H1 (cell line): Measurements from ENCODE around the gene GCNT1. TPM values are rescaled to one million over a fixed set of nuclear protein-coding genes. Genes with fewer than 3 reads are reported as not detected.
A peak's percentile ranks its signal among the peaks of the same experiment; 100 is the strongest.

Experiments used
- CTCF ChIA-PET: fragments of 300-600 bp; sonication (Branson Sonifier 250); formaldehyde crosslinking; loops from one replicate; lab custom pipeline; 2021; ENCODE audit not compliant: partially characterized antibody; lab: Charles Lee
- POLR2A ChIA-PET: fragments of 300-600 bp; sonication (Branson Sonifier 250); formaldehyde crosslinking; loops from one replicate; lab custom pipeline; 2021; ENCODE audit warnings: inconsistent platforms; ENCODE audit not compliant: partially characterized antibody; lab: Charles Lee
- DNase-seq, 2 experiments: peaks; one replicate each; pipeline versions ENCODE4 v3.0.0 to v3.0.0-alpha.2; 2010 to 2022; ENCODE audit warnings: low spot score in 2 of 2, low read depth in 1 of 2, mixed read lengths in 1 of 2
- FAIRE-seq: peaks from 2 replicates; lab custom pipeline; 2011; peaks lifted over from hg19 to GRCh38; lab: Jason Lieb, UNC
- H2AFZ ChIP-seq: 2 replicates; pipeline ENCODE4 v1.8.1; 2012; ENCODE audit warnings: low read length, inconsistent platforms
- H2AK5ac ChIP-seq: 2 replicates; pipeline ENCODE4 v1.6.1; 2013; ENCODE audit warnings: low read depth, low read length
- H2BK120ac ChIP-seq: replicated peaks from 2 replicates; pipeline ENCODE3; 2013; ENCODE audit warnings: low read depth, low read length, inconsistent platforms
- H2BK12ac ChIP-seq: 2 replicates; pipeline ENCODE4 v1.6.1; 2013; ENCODE audit warnings: low read depth, low read length
- H2BK15ac ChIP-seq: 2 replicates; pipeline ENCODE4 v1.6.1; 2013; ENCODE audit warnings: low read length
- H2BK20ac ChIP-seq: 2 replicates; pipeline ENCODE4 v1.6.1; 2013; ENCODE audit warnings: low read length
- H2BK5ac ChIP-seq: 2 replicates; pipeline ENCODE4 v1.6.1; 2013; ENCODE audit warnings: low read depth, low read length
- H3K14ac ChIP-seq: 2 replicates; pipeline ENCODE4 v1.6.1; 2013; ENCODE audit warnings: inconsistent platforms; ENCODE audit not compliant: insufficient read length
- H3K18ac ChIP-seq: 2 replicates; pipeline ENCODE4 v1.6.1; 2013; ENCODE audit warnings: low read length; ENCODE audit errors: extremely low read depth
- H3K23ac ChIP-seq: 2 replicates; pipeline ENCODE4 v1.6.1; 2013; ENCODE audit warnings: inconsistent platforms; ENCODE audit not compliant: insufficient read length
- H3K23me2 ChIP-seq: 2 replicates; pipeline ENCODE4 v1.6.1; 2013; ENCODE audit warnings: low read depth, low read length
- H3K27ac ChIP-seq: 2 replicates; pipeline ENCODE4 v1.6.1; 2011; ENCODE audit warnings: low read depth, low read length, inconsistent platforms
- H3K27me3 ChIP-seq, 4 experiments: replicated peaks in 1 of 4; 1 replicate in 1 of 4; 2 replicates in 3 of 4; pipeline versions ENCODE4 v1.6.1 to v1.8.1; 2011 to 2013; ENCODE audit warnings: low read length in 3 of 4, mild to moderate bottlenecking in 3 of 4, inconsistent platforms in 2 of 4, mixed read lengths in 2 of 4, moderate library complexity in 1 of 4; ENCODE audit not compliant: control insufficient read depth in 3 of 4, insufficient read depth in 3 of 4; ENCODE audit errors: extremely low read depth in 1 of 4
- H3K36me3 ChIP-seq, 4 experiments: 2 replicates each; pipeline versions ENCODE4 v1.6.1 to v1.8.1; 2011 to 2013; ENCODE audit warnings: mild to moderate bottlenecking in 4 of 4, low read length in 3 of 4, moderate library complexity in 2 of 4, control low read depth in 1 of 4, inconsistent platforms in 1 of 4; ENCODE audit not compliant: insufficient read depth in 4 of 4, control insufficient read depth in 2 of 4
- H3K4ac ChIP-seq: replicated peaks from 2 replicates; pipeline ENCODE3; 2013; ENCODE audit warnings: low read length, low read depth, mixed read lengths, inconsistent platforms; ENCODE audit not compliant: insufficient read length
- H3K4me1 ChIP-seq, 4 experiments: replicated peaks in 1 of 4; 1 replicate in 1 of 4; 2 replicates in 3 of 4; pipeline versions ENCODE4 v1.6.1 to v1.8.1; 2011 to 2013; ENCODE audit warnings: low read length in 3 of 4, inconsistent platforms in 2 of 4, mixed read lengths in 1 of 4; ENCODE audit not compliant: insufficient read depth in 4 of 4, control insufficient read depth in 3 of 4
- H3K4me2 ChIP-seq, 2 experiments: 2 replicates each; pipeline versions ENCODE4 v1.6.1 to v1.8.1; 2011 to 2013; ENCODE audit warnings: low read depth in 2 of 2, low read length in 2 of 2, control low read depth in 1 of 2, inconsistent platforms in 1 of 2, mild to moderate bottlenecking in 1 of 2; ENCODE audit not compliant: insufficient read depth in 1 of 2
- H3K4me3 ChIP-seq, 4 experiments: fragments of 200-600, 300-600 bp in 1 of 4; sonication (generic), shearing (Covaris generic), sonication (Bioruptor Twin) in 1 of 4; 2 replicates each; pipeline versions ENCODE4 v1.5.1 to v1.8.1; 2011 to 2016; ENCODE audit warnings: low read length in 4 of 4, low read depth in 3 of 4, control low read depth in 2 of 4, inconsistent platforms in 2 of 4, mild to moderate bottlenecking in 2 of 4, mixed read lengths in 1 of 4, moderate library complexity in 1 of 4; ENCODE audit not compliant: insufficient read depth in 2 of 4; ENCODE audit errors: extremely low read depth in 1 of 4
- H3K56ac ChIP-seq: replicated peaks from 2 replicates; pipeline ENCODE3; 2013; ENCODE audit warnings: low read depth, mild to moderate bottlenecking, mixed read lengths, low read length, inconsistent platforms; ENCODE audit not compliant: insufficient read length
- H3K79me1 ChIP-seq: 2 replicates; pipeline ENCODE4 v1.6.1; 2013; ENCODE audit warnings: low read depth, low read length, control low read depth
- H3K79me2 ChIP-seq, 2 experiments: 2 replicates each; pipeline versions ENCODE4 v1.6.1 to v1.8.1; 2012 to 2013; ENCODE audit warnings: low read length in 2 of 2, mild to moderate bottlenecking in 2 of 2, inconsistent platforms in 1 of 2; ENCODE audit not compliant: insufficient read depth in 2 of 2, control insufficient read depth in 1 of 2
- H3K9ac ChIP-seq, 4 experiments: replicated peaks in 1 of 4; 1 replicate in 1 of 4; 2 replicates in 3 of 4; pipeline versions ENCODE4 v1.6.1 to v1.8.1; 2011 to 2013; ENCODE audit warnings: low read depth in 3 of 4, low read length in 3 of 4, control low read depth in 2 of 4, mild to moderate bottlenecking in 2 of 4, moderate library complexity in 2 of 4, inconsistent platforms in 1 of 4; ENCODE audit errors: extremely low read depth in 1 of 4
- H3K9me3 ChIP-seq, 2 experiments: 2 replicates each; pipeline versions ENCODE4 v1.6.1 to v1.8.1; 2012 to 2013; ENCODE audit warnings: mild to moderate bottlenecking in 2 of 2, moderate library complexity in 2 of 2, control low read depth in 1 of 2, inconsistent platforms in 1 of 2, low read depth in 1 of 2, low read length in 1 of 2, mixed read lengths in 1 of 2; ENCODE audit not compliant: insufficient read depth in 2 of 2
- H4K20me1 ChIP-seq, 2 experiments: replicated peaks in 1 of 2; 2 replicates each; pipeline versions ENCODE3 to v1.8.1; 2011 to 2013; ENCODE audit warnings: inconsistent platforms in 2 of 2, low read length in 2 of 2, mild to moderate bottlenecking in 1 of 2; ENCODE audit not compliant: insufficient read depth in 2 of 2, control insufficient read depth in 1 of 2
- H4K5ac ChIP-seq: 2 replicates; pipeline ENCODE4 v1.6.1; 2013; ENCODE audit warnings: low read length, low read depth, mixed read lengths, inconsistent platforms; ENCODE audit not compliant: insufficient read length
- H4K8ac ChIP-seq: 2 replicates; pipeline ENCODE4 v1.8.0; 2013; ENCODE audit warnings: mild to moderate bottlenecking, moderate library complexity, low read length, inconsistent platforms; ENCODE audit not compliant: insufficient read depth; ENCODE audit errors: extremely low read depth
- H4K91ac ChIP-seq: replicated peaks from 2 replicates; pipeline ENCODE3; 2013; ENCODE audit warnings: low read length, mixed read lengths, inconsistent platforms; ENCODE audit not compliant: insufficient read length
- BRCA1 ChIP-seq: IDR thresholded peaks from 2 replicates; pipeline ENCODE4 v1.6.1; 2012; ENCODE audit warnings: low read depth, low read length, improper control_type of control experiment
- GTF2F1 ChIP-seq: IDR thresholded peaks from 2 replicates; pipeline ENCODE4 v1.6.1; 2012; ENCODE audit warnings: low read depth, low read length, improper control_type of control experiment, borderline replicate concordance
- HDAC2 ChIP-seq, 2 experiments: fragments of 300-600 bp in 1 of 2; sonication (generic) in 1 of 2; IDR thresholded peaks; 2 replicates each; pipeline ENCODE4 v1.6.1; 2011 to 2012; ENCODE audit warnings: low read depth in 2 of 2, low read length in 2 of 2, mild to moderate bottlenecking in 2 of 2, moderate library complexity in 2 of 2, borderline replicate concordance in 1 of 2, inconsistent platforms in 1 of 2
- JUND ChIP-seq: IDR thresholded peaks from 2 replicates; pipeline ENCODE4 v1.6.1; 2011; ENCODE audit warnings: mild to moderate bottlenecking, improper control_type of control experiment, low read length
- POLR2A ChIP-seq, 2 experiments: IDR thresholded peaks; 1 replicate in 1 of 2; 2 replicates in 1 of 2; pipeline ENCODE4 v1.6.1; 2011; ENCODE audit warnings: low read depth in 2 of 2, low read length in 2 of 2, mild to moderate bottlenecking in 2 of 2; ENCODE audit errors: control extremely low read depth in 1 of 2
- SP1 ChIP-seq: IDR thresholded peaks from 2 replicates; pipeline ENCODE4 v1.6.1; 2011; ENCODE audit warnings: low read depth, low read length
- TBP ChIP-seq: IDR thresholded peaks from 2 replicates; pipeline ENCODE4 v1.6.1; 2011; ENCODE audit warnings: low read depth, low read length, improper control_type of control experiment
- WGBS, 2 experiments: shearing (Covaris generic) in 1 of 2; methylation state at CpG; one replicate each; pipeline versions ENCODE4 v1.1.6 to v1.1.7; 2013 to 2015; ENCODE audit warnings: low lambda C conversion rate in 2 of 2, mixed read lengths in 2 of 2, inconsistent platforms in 1 of 2, low coverage in 1 of 2, missing lambda C conversion rate in 1 of 2; ENCODE audit not compliant: insufficient replicate concordance in 2 of 2, insufficient coverage in 1 of 2, insufficient read length in 1 of 2; ENCODE audit errors: extremely low coverage in 1 of 2, missing lambda C conversion rate in 1 of 2; 5-methylcytosine and 5-hydroxymethylcytosine counted together
- long read RNA-seq, 2 experiments: library from RNA in 1 of 2; library from capped mRNA in 1 of 2; stranded (forward); transcript quantifications; one replicate each; pipeline ENCODE4 v2.0.0, GENCODE V29; 2021; ENCODE audit warnings: inconsistent platforms in 1 of 2
- polyA minus RNA-seq, 3 experiments: library from RNA; depleted of rRNA, polyadenylated mRNA; stranded (reverse); fragments of >200 nt; gene quantifications; 1 replicate in 2 of 3; 2 replicates in 1 of 3; pipeline ENCODE4 v1.2.3, GENCODE V29; 2011
- polyA plus RNA-seq, 7 experiments: library from polyadenylated mRNA; depleted of rRNA in 3 of 7; stranded (reverse) in 5 of 7; unstranded in 2 of 7; fragments of >200 nt in 5 of 7; fragments of 200-250 nt in 2 of 7; gene quantifications; 1 replicate in 5 of 7; 2 replicates in 1 of 7; 4 replicates in 1 of 7; pipeline versions ENCODE4 v1.2.1 to v1.2.3, GENCODE V29; 2011 to 2013; ENCODE audit warnings: missing spikeins in 2 of 7, mixed read lengths in 2 of 7
- total RNA-seq: library from RNA; stranded (reverse); fragmentation: NEBNext Ultra II Directional; extraction: Animal tissue kit (Norgen Biotek cat#: 25700); gene quantifications from 2 replicates; pipeline ENCODE4 v1.2.1, GENCODE V29; 2021

GCNT1 gene
- 8.8 and 13.0 TPM in 2 replicates for total RNA-seq
- polyA plus RNA-seq (2011; rRNA removed), result 16.5 and 16.6 TPM in 2 replicates
- 13.1 TPM for polyA plus RNA-seq (2011; cell fraction: cytosol; rRNA removed)
- 6.9 TPM for polyA plus RNA-seq (2011; cell fraction: nucleus; rRNA removed)
- 12.7 to 27.4 TPM (median 22.8 TPM) in 4 replicates for polyA plus RNA-seq (2012, experiment 1 of 2)
- polyA plus RNA-seq (2012, experiment 2 of 2), result 2.3 TPM
- 7.8 TPM for polyA plus RNA-seq (2013, experiment 1 of 2)
- 8.8 TPM for polyA plus RNA-seq (2013, experiment 2 of 2)
- polyA minus RNA-seq (2011; rRNA and poly(A)+ RNA removed), result 44.6 and 48.6 TPM in 2 replicates
- polyA minus RNA-seq (2011; cell fraction: cytosol; rRNA and poly(A)+ RNA removed), result 9.0 TPM
- polyA minus RNA-seq (2011; cell fraction: nucleus; rRNA and poly(A)+ RNA removed), result 14.6 TPM
- long read RNA-seq, experiment 1, full-length matches to known transcripts, result 3 of 13 reads
- long read RNA-seq, experiment 1, partial matches to known transcripts, result 0 of 13 reads
- long read RNA-seq, experiment 1, other reads (novel, unspliced or antisense), result 10 of 13 reads
- long read RNA-seq, experiment 2, full-length matches to known transcripts, result 5 of 7 reads
- long read RNA-seq, experiment 2, partial matches to known transcripts, result 0 of 7 reads
- long read RNA-seq, experiment 2, other reads (novel, unspliced or antisense), result 2 of 7 reads

- Histone ChIP-seq H3K14ac (no peak within 1 kb of the TSS), H3K27me3 (peaks cover 0 to 9% (median 4%) of the 10 kb centered on the region in 4 experiments; a peak in 6 of 7 replicates), H3K27ac (no peak within 1 kb of the TSS), H4K20me1 (no peaks in the 10 kb centered on the region), H3K9me3 (no peaks in the 10 kb centered on the region), H3K79me2 (peaks cover 0 to 14% of the 10 kb centered on the region in 2 experiments; a peak in 2 of 4 replicates), H3K4ac (no peak within 1 kb of the TSS), H2BK5ac (no peak within 1 kb of the TSS), H3K36me3 (no peaks in the 10 kb centered on the region; a peak in 1 of 8 replicates), H2BK12ac (no peak within 1 kb of the TSS), H3K9ac (peak within 1 kb of the TSS in 2 of 4 experiments; percentile 32 to 71; a peak in 4 of 7 replicates), H4K8ac (peak within 1 kb of the TSS; percentile 39; the same call in 1 of the 2 replicates), H4K91ac (no peak within 1 kb of the TSS), H3K23ac (no peak within 1 kb of the TSS), H3K56ac (no peak within 1 kb of the TSS), H2BK120ac (no peak within 1 kb of the TSS), H3K79me1 (no peaks in the 10 kb centered on the region), H3K18ac (peak within 1 kb of the TSS; percentile 83), H2AK5ac (no peak within 1 kb of the TSS), H3K4me1 (peaks cover 0 to 7% (median 4%) of the 10 kb centered on the region in 4 experiments; a peak in 5 of 7 replicates), H2BK20ac (no peak within 1 kb of the TSS), H2BK15ac (peak within 1 kb of the TSS; percentile 40; the same call in 1 of the 2 replicates), H2AFZ (peak within 1 kb of the TSS; percentile 46), H3K4me3 (peak within 1 kb of the TSS; percentile 70 to 82 (median 79)), H3K23me2 (peaks cover 12% of the 10 kb centered on the region), H3K4me2 (peak within 1 kb of the TSS; percentile 98 to 100), H4K5ac (no peak within 1 kb of the TSS)
- DNase-seq (peak; percentile 90 to 99), FAIRE-seq (no peak)
- WGBS, 2 experiments, result 4% methylated on average over 32 of the region's 65 CpGs; no CpG with 5 or more reads in 1 of the 2 experiments
- POLR2A ChIA-PET, result no interaction called here
- CTCF ChIA-PET, result interaction anchor here (0.7 to 1.9 kb wide), 10 partner anchors 10 to 245 kb away, joined by 3 to 9 read pairs (median 4); no protein-coding TSS in a partner anchor
- TF ChIP-seq BRCA1 (no peak), POLR2A (IDR thresholded peaks at IDR 0.05; ENCODE audit: control extremely low read depth in 1 of 2, low read depth in 2 of 2, low read length in 2 of 2) (peak in 1 of 2 experiments; percentile 80; a peak in 2 of 3 replicates), JUND (no peak; the same call in 1 of the 2 replicates), GTF2F1 (no peak), HDAC2 (IDR thresholded peaks at IDR 0.05; ENCODE audit: borderline replicate concordance in 1 of 2, low read depth in 2 of 2, low read length in 2 of 2) (no peak), TBP (0 out of 2 replicates have a peak, but pooled peaks have one; percentile 35), SP1 (peak; percentile 63; the same call in 1 of the 2 replicates)
These were observed at the start of gene GCNT1 for GRCh38 chr9:76458903-76459693. TSS of gene GCNT1 (plus strand) at chr9:76459182. CDS start at chr9:76502382, 43,200 bp downstream.
